Neural cell (in vitro differentiated cells): Measurements from ENCODE around the gene SLC25A45.

Experiments
- EP300 ChIP-seq: fragments of 450-650 bp; conservative IDR thresholded peaks from 2 replicates; pipeline ENCODE4 v1.6.1; 2014; ENCODE audit warnings: antibody characterized with exemption, mild to moderate bottlenecking, moderate library complexity; ENCODE audit not compliant: poor library complexity, severe bottlenecking
- EZH2 ChIP-seq: fragments of 200-600, 300-800 bp; shearing (Covaris generic), sonication (generic); IDR thresholded peaks from 2 replicates; pipeline ENCODE4 v1.6.1; 2014; ENCODE audit warnings: antibody characterized with exemption, low read length, borderline replicate concordance, mild to moderate bottlenecking; ENCODE audit not compliant: insufficient read depth, poor library complexity, severe bottlenecking
- POLR2AphosphoS5 ChIP-seq: IDR thresholded peaks from 2 replicates; pipeline ENCODE4 v1.6.1; 2012
- SMC3 ChIP-seq: fragments of 450-650 bp; conservative IDR thresholded peaks from 2 replicates; pipeline ENCODE4 v1.6.1; 2014; ENCODE audit warnings: antibody characterized with exemption, mild to moderate bottlenecking, moderate library complexity; ENCODE audit not compliant: poor library complexity
- TAF1 ChIP-seq: IDR thresholded peaks from 2 replicates; pipeline ENCODE4 v1.6.1; 2012; ENCODE audit warnings: low read depth
- TF ChIP-seq, protein P1 (sequence below): fragments of 450-650 bp; IDR thresholded peaks from 2 replicates; pipeline ENCODE4 v1.5.1; 2014; ENCODE audit warnings: antibody characterized with exemption, mild to moderate bottlenecking, moderate library complexity; ENCODE audit not compliant: poor library complexity, severe bottlenecking

DNA sequence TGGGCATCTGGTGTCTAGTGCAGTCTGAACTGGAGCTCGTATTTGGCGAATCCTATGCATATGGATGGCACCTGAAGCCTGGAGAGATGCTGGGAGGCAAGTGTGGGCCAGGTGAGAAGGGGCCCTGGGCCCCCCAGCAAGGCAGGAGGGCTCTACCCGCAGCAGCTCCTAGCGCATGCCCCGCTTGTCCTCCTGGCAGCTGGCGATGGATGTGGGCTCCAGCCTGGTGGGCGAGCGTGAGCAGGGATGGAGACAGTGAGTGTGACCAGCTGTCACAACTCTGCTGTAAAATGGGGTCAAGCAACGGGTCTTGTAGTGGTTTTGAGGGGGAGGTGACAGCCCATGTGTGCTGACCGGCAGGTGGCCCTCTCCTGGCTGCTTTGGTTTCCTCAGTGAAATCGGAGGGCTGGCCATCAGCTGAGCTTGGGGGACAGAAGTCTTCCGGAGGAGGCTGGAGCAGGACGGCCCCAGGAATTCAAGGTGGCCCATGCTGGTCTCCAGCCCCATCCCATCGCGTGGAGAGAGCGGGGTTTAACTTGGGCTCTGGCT lies 16.0 kb upstream of the SLC25A45 start:
- TF ChIP-seq EP300, result no peak
- no peak for TF ChIP-seq SMC3
- TF ChIP-seq, protein P1, sequence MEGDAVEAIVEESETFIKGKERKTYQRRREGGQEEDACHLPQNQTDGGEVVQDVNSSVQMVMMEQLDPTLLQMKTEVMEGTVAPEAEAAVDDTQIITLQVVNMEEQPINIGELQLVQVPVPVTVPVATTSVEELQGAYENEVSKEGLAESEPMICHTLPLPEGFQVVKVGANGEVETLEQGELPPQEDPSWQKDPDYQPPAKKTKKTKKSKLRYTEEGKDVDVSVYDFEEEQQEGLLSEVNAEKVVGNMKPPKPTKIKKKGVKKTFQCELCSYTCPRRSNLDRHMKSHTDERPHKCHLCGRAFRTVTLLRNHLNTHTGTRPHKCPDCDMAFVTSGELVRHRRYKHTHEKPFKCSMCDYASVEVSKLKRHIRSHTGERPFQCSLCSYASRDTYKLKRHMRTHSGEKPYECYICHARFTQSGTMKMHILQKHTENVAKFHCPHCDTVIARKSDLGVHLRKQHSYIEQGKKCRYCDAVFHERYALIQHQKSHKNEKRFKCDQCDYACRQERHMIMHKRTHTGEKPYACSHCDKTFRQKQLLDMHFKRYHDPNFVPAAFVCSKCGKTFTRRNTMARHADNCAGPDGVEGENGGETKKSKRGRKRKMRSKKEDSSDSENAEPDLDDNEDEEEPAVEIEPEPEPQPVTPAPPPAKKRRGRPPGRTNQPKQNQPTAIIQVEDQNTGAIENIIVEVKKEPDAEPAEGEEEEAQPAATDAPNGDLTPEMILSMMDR, result no peak
- TF ChIP-seq POLR2AphosphoS5, result no peak
- no peak for TF ChIP-seq TAF1
- no peak for TF ChIP-seq EZH2
